ENCODE measurements around the gene DDX1.

- no peak for TF ChIP-seq CTCF (IDR thresholded peaks at IDR 0.05)
- TF ChIP-seq ZFX (IDR thresholded peaks at IDR 0.05; ENCODE audit: borderline replicate concordance): no peak
Observed at GRCh38 chr2:15660491-15661294, 69.0 kb downstream of the DDX1 start.
